ENCODE measurements around the gene SLC8A3. TPM values are rescaled to one million over a fixed set of nuclear protein-coding genes. Genes with fewer than 3 reads are reported as not detected.

Gene SLC8A3
- total RNA-seq, 1 donor from 2014 or later = 0.05 TPM

DNA sequence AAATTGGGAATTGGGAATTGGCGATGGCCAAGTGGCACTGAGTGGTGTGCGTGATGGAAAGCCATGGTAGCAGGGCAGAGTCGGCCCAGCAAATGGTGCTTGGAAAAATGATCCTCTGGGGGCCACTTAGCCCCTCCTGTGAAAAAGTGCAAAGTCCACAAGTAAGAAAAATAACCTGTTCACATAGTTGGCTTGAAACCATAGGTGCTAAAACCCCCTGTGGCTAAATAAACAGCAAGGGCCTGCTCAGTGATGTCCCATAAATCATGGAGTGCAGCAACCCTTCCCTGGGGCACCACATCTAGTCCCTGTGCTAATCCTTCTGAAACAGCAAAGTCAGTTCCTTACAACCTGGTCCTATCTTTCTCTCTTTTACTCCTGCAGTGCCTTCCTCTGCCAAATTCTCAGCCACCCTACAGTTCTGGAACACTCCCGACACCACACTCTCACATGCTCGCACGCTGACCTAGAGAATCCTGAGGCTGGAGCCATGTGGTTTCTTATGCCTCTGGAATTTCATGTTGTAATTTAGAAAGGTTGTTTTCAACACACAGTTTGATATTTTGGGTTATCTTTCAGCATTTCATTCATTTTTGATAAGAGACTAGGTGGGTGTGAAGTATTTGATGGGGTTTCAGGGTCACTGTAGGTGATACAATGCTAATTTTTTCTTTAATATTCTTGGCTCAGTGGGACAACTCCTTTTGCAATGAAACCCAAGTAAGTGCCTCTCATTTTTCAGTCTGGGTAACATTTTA is 186.0 kb downstream of the SLC8A3 start:
- DNase-seq = no peak
- Histone ChIP-seq H3K27ac (replicated peaks) (no peak overlapping the region), H3K36me3 (no peaks in the 10 kb centered on the region), H3K4me1 (no peaks in the 10 kb centered on the region), H3K9me3 (replicated peaks) (no peaks in the 10 kb centered on the region), H3K27me3 (ENCODE audit: low read depth) (peaks cover 66% of the 10 kb centered on the region), H3K4me3 (no peak overlapping the region)
- intact Hi-C loops (cut with micrococcal nuclease) = no loop called here
- TF ChIP-seq, protein P1, sequence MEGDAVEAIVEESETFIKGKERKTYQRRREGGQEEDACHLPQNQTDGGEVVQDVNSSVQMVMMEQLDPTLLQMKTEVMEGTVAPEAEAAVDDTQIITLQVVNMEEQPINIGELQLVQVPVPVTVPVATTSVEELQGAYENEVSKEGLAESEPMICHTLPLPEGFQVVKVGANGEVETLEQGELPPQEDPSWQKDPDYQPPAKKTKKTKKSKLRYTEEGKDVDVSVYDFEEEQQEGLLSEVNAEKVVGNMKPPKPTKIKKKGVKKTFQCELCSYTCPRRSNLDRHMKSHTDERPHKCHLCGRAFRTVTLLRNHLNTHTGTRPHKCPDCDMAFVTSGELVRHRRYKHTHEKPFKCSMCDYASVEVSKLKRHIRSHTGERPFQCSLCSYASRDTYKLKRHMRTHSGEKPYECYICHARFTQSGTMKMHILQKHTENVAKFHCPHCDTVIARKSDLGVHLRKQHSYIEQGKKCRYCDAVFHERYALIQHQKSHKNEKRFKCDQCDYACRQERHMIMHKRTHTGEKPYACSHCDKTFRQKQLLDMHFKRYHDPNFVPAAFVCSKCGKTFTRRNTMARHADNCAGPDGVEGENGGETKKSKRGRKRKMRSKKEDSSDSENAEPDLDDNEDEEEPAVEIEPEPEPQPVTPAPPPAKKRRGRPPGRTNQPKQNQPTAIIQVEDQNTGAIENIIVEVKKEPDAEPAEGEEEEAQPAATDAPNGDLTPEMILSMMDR (IDR thresholded peaks at IDR 0.05; ENCODE audit: borderline replicate concordance) = no peak

GRCh38 chr14:70000601-70001000 is 188.2 kb downstream of the SLC8A3 start:
- Histone ChIP-seq H3K27me3 (ENCODE audit: low read depth) (peaks cover 78% of the 10 kb centered on the region), H3K36me3 (no peaks in the 10 kb centered on the region), H3K27ac (replicated peaks) (no peak overlapping the region), H3K9me3 (replicated peaks) (no peaks in the 10 kb centered on the region), H3K4me3 (no peak overlapping the region), H3K4me1 (no peaks in the 10 kb centered on the region)
- intact Hi-C loops (cut with micrococcal nuclease) = no loop called here
- TF ChIP-seq, protein P1 (IDR thresholded peaks at IDR 0.05; ENCODE audit: borderline replicate concordance) = no peak
- no peak for DNase-seq

- Histone ChIP-seq H3K27ac (replicated peaks) (no peak overlapping the region), H3K4me1 (no peaks in the 10 kb centered on the region), H3K9me3 (replicated peaks) (no peaks in the 10 kb centered on the region), H3K27me3 (ENCODE audit: low read depth) (peaks cover 82% of the 10 kb centered on the region), H3K36me3 (no peaks in the 10 kb centered on the region), H3K4me3 (no peak overlapping the region)
- DNase-seq = no peak
- TF ChIP-seq, protein P1 (IDR thresholded peaks at IDR 0.05; ENCODE audit: borderline replicate concordance) = no peak
- intact Hi-C loops (cut with micrococcal nuclease) = no loop called here
Measured at GRCh38 chr14:69999261-69999674, 189.5 kb downstream of the SLC8A3 start.

GRCh38 chr14:69997849-69998248 is 190.9 kb downstream of the SLC8A3 start:
- H3K9me3 ChIP-seq (replicated peaks) = no peaks in the 10 kb centered on the region
- H3K4me1 ChIP-seq = no peaks in the 10 kb centered on the region
- no peak overlapping the region for H3K27ac ChIP-seq (replicated peaks)
- TF ChIP-seq, protein P1 (IDR thresholded peaks at IDR 0.05; ENCODE audit: borderline replicate concordance) = no peak
- no peak for DNase-seq
- H3K27me3 ChIP-seq (ENCODE audit: low read depth) = peaks cover 85% of the 10 kb centered on the region
- no peak overlapping the region for H3K4me3 ChIP-seq
- intact Hi-C loops (cut with micrococcal nuclease) = no loop called here
- H3K36me3 ChIP-seq = no peaks in the 10 kb centered on the region

GRCh38 chr14:69996216-69996615 is 192.5 kb downstream of the SLC8A3 start:
- TF ChIP-seq, protein P1 (IDR thresholded peaks at IDR 0.05; ENCODE audit: borderline replicate concordance) = no peak
- intact Hi-C loops (cut with micrococcal nuclease) = no loop called here
- no peak overlapping the region for H3K4me3 ChIP-seq
- no peaks in the 10 kb centered on the region for H3K9me3 ChIP-seq (replicated peaks)
- H3K36me3 ChIP-seq = no peaks in the 10 kb centered on the region
- no peak overlapping the region for H3K27ac ChIP-seq (replicated peaks)
- no peak for DNase-seq
- H3K27me3 ChIP-seq (ENCODE audit: low read depth) = peaks cover 83% of the 10 kb centered on the region
- H3K4me1 ChIP-seq = no peaks in the 10 kb centered on the region

Other genes with a start within 250 kb of the SLC8A3 start
- gene COX16, start 170.7 kb upstream of the SLC8A3 start, total RNA-seq = 34.1 TPM
- 67.6 TPM for gene SYNJ2BP, start 228.1 kb upstream of the SLC8A3 start, total RNA-seq